CD4-positive, CD25-positive, alpha-beta regulatory T cell (primary cell): Measurements from ENCODE around the gene ZNF710. TPM values are rescaled to one million over a fixed set of nuclear protein-coding genes. Genes with fewer than 3 reads are reported as not detected.

Experiments used
- ATAC-seq, 2 donors: fragments of 150-1000 bp; cut with Tn5 transposase; one replicate each; pipeline ENCODE4 v1.10.0; 2021; ENCODE audit warnings: low read depth in 2 of 2, moderate number of reproducible peaks in 2 of 2, moderate library complexity in 1 of 2
- DNase-seq, 3 donors: peaks; one replicate each; pipeline versions ENCODE4 v3.0.0 to v3.0.0-alpha.2; 2012 to 2022; ENCODE audit warnings: mixed read lengths in 1 of 3
- H3K27ac ChIP-seq: one replicate; pipeline ENCODE4 v1.7.0; 2013; ENCODE audit warnings: mild to moderate bottlenecking, low read length; ENCODE audit not compliant: insufficient read depth, poor library complexity, severe bottlenecking
- H3K27me3 ChIP-seq: one replicate; pipeline ENCODE4 v1.7.0; 2013; ENCODE audit warnings: low read length; ENCODE audit not compliant: control insufficient read depth, insufficient read depth
- H3K36me3 ChIP-seq: one replicate; pipeline ENCODE4 v1.7.0; 2013; ENCODE audit warnings: mild to moderate bottlenecking, low read length, moderate library complexity; ENCODE audit not compliant: control insufficient read depth, insufficient read depth
- H3K4me1 ChIP-seq: 2 replicates; pipeline ENCODE4 v1.7.0; 2013; ENCODE audit warnings: mild to moderate bottlenecking, low read length; ENCODE audit not compliant: insufficient read depth, control insufficient read depth, poor library complexity, severe bottlenecking
- H3K4me3 ChIP-seq: one replicate; pipeline ENCODE4 v1.7.0; 2013; ENCODE audit warnings: low read depth, mild to moderate bottlenecking, low read length, moderate library complexity
- H3K9me3 ChIP-seq, 2 experiments: 1 replicate in 1 of 2; 2 replicates in 1 of 2; pipeline ENCODE4 v1.7.0; 2013; ENCODE audit warnings: low read length in 2 of 2, mild to moderate bottlenecking in 1 of 2, moderate library complexity in 1 of 2; ENCODE audit not compliant: control insufficient read depth in 2 of 2
- H3K27ac Mint-ChIP-seq, 3 donors: one replicate each; pipeline ENCODE4 v1.8.0; 2020 to 2022; ENCODE audit warnings: mild to moderate bottlenecking in 3 of 3, mixed read lengths in 3 of 3, moderate library complexity in 2 of 3
- H3K27me3 Mint-ChIP-seq: one replicate; pipeline ENCODE4 v1.8.0; 2022; ENCODE audit warnings: mild to moderate bottlenecking, mixed read lengths
- H3K36me3 Mint-ChIP-seq: one replicate; pipeline ENCODE4 v1.8.0; 2020; ENCODE audit warnings: mixed read lengths
- H3K4me1 Mint-ChIP-seq, 4 donors: one replicate each; pipeline ENCODE4 v1.8.0; 2020 to 2022; ENCODE audit warnings: mixed read lengths in 4 of 4, mild to moderate bottlenecking in 1 of 4
- H3K4me3 Mint-ChIP-seq, 4 donors: one replicate each; pipeline ENCODE4 v1.8.0; 2020 to 2022; ENCODE audit warnings: mild to moderate bottlenecking in 4 of 4, mixed read lengths in 4 of 4, moderate library complexity in 3 of 4
- H3K9me3 Mint-ChIP-seq, 7 donors: one replicate each; pipeline ENCODE4 v1.8.0; 2020 to 2022; ENCODE audit warnings: mixed read lengths in 7 of 7, mild to moderate bottlenecking in 3 of 7, moderate library complexity in 2 of 7
- polyA plus RNA-seq, 4 donors: library from polyadenylated mRNA; unstranded; fragments of 300-500 nt; fragmentation: Illumina TruSeq; gene quantifications; one replicate each; pipeline ENCODE4 v1.2.3, GENCODE V29; 2021
- total RNA-seq: library from RNA; stranded (reverse); gene quantifications from one replicate; pipeline ENCODE4 v1.2.3, GENCODE V29; 2022

The ZNF710 gene
- total and polyA plus RNA-seq, 5 donors from 2014 or later: 0.88 to 16.3 (median 2.1) TPM

- Mint-ChIP-seq H3K4me1 (peaks cover 0 to 12% (median 7%) of the 10 kb centered on the region in 4 donors), H3K36me3 (peaks cover 9% of the 10 kb centered on the region), H3K9me3 (no peaks in the 10 kb centered on the region), H3K27ac (peak overlapping the region; percentile 63 to 71 (median 66)), H3K27me3 (no peaks in the 10 kb centered on the region), H3K4me3 (no peak overlapping the region)
- no peaks in the 10 kb centered on the region for H3K27me3 ChIP-seq
- H3K4me3 ChIP-seq: no peak overlapping the region
- peak; percentile 79 to 90 for ATAC-seq
- H3K9me3 ChIP-seq: no peaks in the 10 kb centered on the region
- DNase-seq: peak; percentile 58 to 89 (median 79)
- no peak overlapping the region for H3K27ac ChIP-seq
- H3K4me1 ChIP-seq: no peaks in the 10 kb centered on the region
- peaks cover 19% of the 10 kb centered on the region for H3K36me3 ChIP-seq
Observed at GRCh38 chr15:90071220-90071807, 70.2 kb downstream of the ZNF710 start.

DNA sequence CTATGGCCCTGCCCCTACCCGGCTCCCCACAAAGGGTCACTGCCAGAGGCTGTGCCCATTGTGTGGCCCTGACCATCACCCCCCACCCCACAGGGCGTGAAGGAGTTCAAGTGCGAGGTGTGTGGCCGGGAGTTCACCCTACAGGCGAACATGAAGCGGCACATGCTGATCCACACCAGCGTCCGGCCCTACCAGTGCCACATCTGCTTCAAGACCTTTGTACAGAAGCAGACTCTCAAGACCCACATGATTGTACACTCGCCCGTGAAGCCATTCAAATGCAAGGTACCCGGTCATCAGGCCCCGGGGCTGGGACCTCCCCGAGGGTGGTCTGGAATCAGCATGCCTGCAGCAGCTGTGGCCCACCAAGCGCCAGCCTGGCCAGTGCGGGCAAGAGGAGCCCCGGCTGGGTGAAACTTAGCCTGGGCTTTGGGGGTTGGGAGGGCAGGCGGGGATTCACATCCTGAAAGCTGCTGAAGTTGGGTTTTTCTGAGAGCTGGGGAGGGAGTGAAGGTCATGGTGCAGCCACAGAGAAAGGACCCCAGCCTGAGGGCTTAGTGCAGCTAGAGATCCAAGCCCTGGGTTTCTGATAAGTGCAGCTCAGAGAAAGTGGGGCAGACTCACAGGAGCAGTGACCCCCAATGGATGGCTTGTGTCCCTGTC lies 72.0 kb downstream of the ZNF710 start:
- Histone ChIP-seq H3K27ac (no peak overlapping the region), H3K9me3 (no peaks in the 10 kb centered on the region), H3K4me1 (no peaks in the 10 kb centered on the region), H3K27me3 (no peaks in the 10 kb centered on the region), H3K4me3 (no peak overlapping the region), H3K36me3 (peaks cover 17% of the 10 kb centered on the region)
- no peak for DNase-seq
- Mint-ChIP-seq H3K27ac (peak overlapping the region in 2 of 3 donors; percentile 42 to 60), H3K36me3 (peaks cover 9% of the 10 kb centered on the region), H3K4me1 (peaks cover 0 to 12% (median 7%) of the 10 kb centered on the region in 4 donors), H3K9me3 (no peaks in the 10 kb centered on the region), H3K4me3 (no peak overlapping the region), H3K27me3 (no peaks in the 10 kb centered on the region)
- ATAC-seq: no peak

- ATAC-seq (no peak), DNase-seq (no peak)
- Mint-ChIP-seq H3K9me3 (no peaks in the 10 kb centered on the region), H3K27me3 (no peaks in the 10 kb centered on the region), H3K36me3 (peaks cover 9% of the 10 kb centered on the region), H3K4me1 (peaks cover 0 to 12% (median 7%) of the 10 kb centered on the region in 4 donors), H3K27ac (no peak overlapping the region), H3K4me3 (no peak overlapping the region)
- Histone ChIP-seq H3K36me3 (peaks cover 15% of the 10 kb centered on the region), H3K27ac (no peak overlapping the region), H3K4me1 (no peaks in the 10 kb centered on the region), H3K9me3 (no peaks in the 10 kb centered on the region), H3K4me3 (no peak overlapping the region), H3K27me3 (no peaks in the 10 kb centered on the region)
Observed at GRCh38 chr15:90074023-90074422, 72.9 kb downstream of the ZNF710 start.

DNA sequence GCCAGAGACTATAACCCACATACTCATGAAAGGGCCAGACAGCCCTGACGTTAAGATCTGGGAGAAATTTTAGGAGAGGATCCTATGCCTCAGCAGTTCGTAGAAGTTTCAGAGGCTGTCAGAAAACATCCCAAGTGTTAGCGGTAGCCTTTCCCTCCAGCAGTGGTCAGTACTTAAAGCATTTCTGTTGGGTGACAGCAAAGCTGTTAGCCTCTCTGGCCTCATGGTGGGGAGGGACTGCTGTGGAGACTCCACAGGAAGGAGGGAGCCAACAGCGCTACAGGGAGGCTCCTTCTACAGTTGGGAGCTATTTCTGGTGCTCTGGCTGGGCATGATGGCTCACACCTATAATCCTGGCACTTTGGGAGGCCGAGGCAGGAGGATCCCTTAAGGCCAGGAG lies 73.8 kb downstream of the ZNF710 start:
- H3K9me3 ChIP-seq: no peaks in the 10 kb centered on the region
- Mint-ChIP-seq H3K27ac (peak overlapping the region in 1 of 3 donors; percentile 37), H3K4me3 (no peak overlapping the region)

DNA sequence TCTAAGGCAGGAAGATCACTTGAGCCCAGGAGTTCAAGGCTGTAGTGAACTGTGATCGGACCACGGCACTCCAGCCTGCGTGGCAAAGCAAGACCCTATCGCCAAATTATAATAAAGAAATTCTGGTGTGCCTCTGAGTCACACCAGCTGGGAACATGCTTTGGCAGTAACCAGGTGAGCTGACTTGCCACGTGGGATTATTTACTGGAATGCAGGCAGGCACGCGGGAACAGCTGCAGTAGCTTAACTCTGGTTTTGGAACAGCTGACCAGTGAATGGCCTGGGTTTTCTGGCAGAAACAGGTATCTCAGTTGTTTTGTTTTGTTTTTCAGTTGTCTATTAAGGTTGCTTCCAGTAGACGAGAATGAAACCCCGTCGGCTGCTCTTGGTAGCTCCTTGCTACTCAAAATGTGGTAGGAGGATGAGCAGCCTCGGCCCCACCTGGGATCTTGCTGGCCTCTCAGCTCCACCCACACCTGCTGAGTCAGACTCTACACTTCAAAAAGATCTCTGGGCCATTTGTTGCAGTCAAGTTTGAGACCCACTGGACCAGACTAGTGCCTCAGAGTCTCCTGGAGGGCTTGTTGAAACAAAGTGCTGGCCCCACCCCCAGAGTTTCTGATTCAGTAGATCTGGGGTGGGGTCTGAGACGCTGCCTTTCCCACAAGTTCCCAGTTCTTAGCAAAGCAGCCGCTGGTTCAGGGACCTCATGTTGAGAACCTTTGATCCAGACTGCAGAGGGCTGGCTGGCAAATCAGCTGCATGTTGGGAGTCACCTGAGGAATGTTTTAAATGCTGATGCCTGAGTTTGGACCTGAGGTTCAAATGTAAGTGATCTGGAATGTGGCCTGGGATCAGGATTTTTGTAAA lies 74.5 kb downstream of the ZNF710 start:
- H3K4me3 Mint-ChIP-seq: no peak overlapping the region
- ATAC-seq (no peak), DNase-seq (peak in 1 of 3 donors; percentile 35)
- Histone ChIP-seq H3K4me1 (no peaks in the 10 kb centered on the region), H3K4me3 (no peak overlapping the region), H3K9me3 (no peaks in the 10 kb centered on the region), H3K27ac (no peak overlapping the region), H3K27me3 (no peaks in the 10 kb centered on the region), H3K36me3 (peaks cover 19% of the 10 kb centered on the region)
- H3K9me3 Mint-ChIP-seq: no peaks in the 10 kb centered on the region
- peak overlapping the region in 1 of 3 donors; percentile 52 for H3K27ac Mint-ChIP-seq
- H3K36me3 Mint-ChIP-seq: peaks cover 4% of the 10 kb centered on the region
- H3K27me3 Mint-ChIP-seq: no peaks in the 10 kb centered on the region
- peaks cover 0 to 8% (median 7%) of the 10 kb centered on the region in 4 donors for H3K4me1 Mint-ChIP-seq

More for the DNA sequence above, 73.8 kb downstream of the ZNF710 start:
- Histone ChIP-seq H3K27me3 (no peaks in the 10 kb centered on the region), H3K27ac (no peak overlapping the region), H3K4me3 (no peak overlapping the region), H3K36me3 (peaks cover 15% of the 10 kb centered on the region), H3K4me1 (no peaks in the 10 kb centered on the region)
- H3K27me3 Mint-ChIP-seq: no peaks in the 10 kb centered on the region
- no peaks in the 10 kb centered on the region for H3K9me3 Mint-ChIP-seq
- no peak for DNase-seq
- no peak for ATAC-seq
- H3K4me1 Mint-ChIP-seq: peaks cover 0 to 9% (median 7%) of the 10 kb centered on the region in 4 donors
- H3K36me3 Mint-ChIP-seq: peaks cover 4% of the 10 kb centered on the region

GRCh38 chr15:90076716-90077115 lies 75.6 kb downstream of the ZNF710 start:
- no peaks in the 10 kb centered on the region for H3K9me3 ChIP-seq
- no peaks in the 10 kb centered on the region for H3K9me3 Mint-ChIP-seq
- no peak overlapping the region for H3K4me3 Mint-ChIP-seq
- no peaks in the 10 kb centered on the region for H3K27me3 Mint-ChIP-seq
- no peak overlapping the region for H3K27ac Mint-ChIP-seq
- no peaks in the 10 kb centered on the region for H3K4me1 ChIP-seq
- H3K27me3 ChIP-seq: no peaks in the 10 kb centered on the region
- H3K36me3 Mint-ChIP-seq: peaks cover 4% of the 10 kb centered on the region
- DNase-seq (no peak), ATAC-seq (no peak)
- no peak overlapping the region for H3K4me3 ChIP-seq
- H3K4me1 Mint-ChIP-seq: peaks cover 0 to 2% (median 0%) of the 10 kb centered on the region in 4 donors
- no peak overlapping the region for H3K27ac ChIP-seq
- H3K36me3 ChIP-seq: peaks cover 22% of the 10 kb centered on the region

- Histone ChIP-seq H3K9me3 (no peaks in the 10 kb centered on the region), H3K36me3 (peaks cover 33% of the 10 kb centered on the region), H3K27me3 (no peaks in the 10 kb centered on the region), H3K4me3 (no peak overlapping the region), H3K4me1 (no peaks in the 10 kb centered on the region), H3K27ac (no peak overlapping the region)
- peak overlapping the region; percentile 29 to 66 (median 63) for H3K27ac Mint-ChIP-seq
- DNase-seq (no peak), ATAC-seq (no peak)
- H3K36me3 Mint-ChIP-seq: peaks cover 6% of the 10 kb centered on the region
- no peaks in the 10 kb centered on the region for H3K9me3 Mint-ChIP-seq
- no peak overlapping the region for H3K4me3 Mint-ChIP-seq
- no peaks in the 10 kb centered on the region for H3K27me3 Mint-ChIP-seq
- H3K4me1 Mint-ChIP-seq: peaks cover 0 to 2% (median 0%) of the 10 kb centered on the region in 4 donors
Observed at GRCh38 chr15:90078965-90079364, 77.8 kb downstream of the ZNF710 start.
